ENCODE measurements around the gene CEP83. TPM values are rescaled to one million over a fixed set of nuclear protein-coding genes. Genes with fewer than 3 reads are reported as not detected.

Gene CEP83
- total RNA-seq, 1 donor from 2014 or later, result 16.5 TPM

GRCh38 chr12:94488463-94488862 is 28.8 kb upstream of the CEP83 start:
- Histone ChIP-seq H3K36me3 (no peaks in the 10 kb centered on the region), H3K4me3 (no peak overlapping the region), H3K27ac (no peak overlapping the region), H3K4me1 (no peaks in the 10 kb centered on the region), H3K27me3 (no peaks in the 10 kb centered on the region), H3K9me3 (no peaks in the 10 kb centered on the region)
- intact Hi-C loops (cut with DNase I), result no loop called here
- no peak for DNase-seq (ENCODE audit: extremely low spot score in 2 of 2)
- no peak for TF ChIP-seq CTCF (IDR thresholded peaks at IDR 0.05)
- TF ChIP-seq POLR2AphosphoS5 (IDR thresholded peaks at IDR 0.05; ENCODE audit: insufficient read depth in 1 of 2, low read depth in 1 of 2), result no peak
- TF ChIP-seq POLR2A (IDR thresholded peaks at IDR 0.05), result no peak

- no peak overlapping the region for H3K4me3 ChIP-seq
- intact Hi-C loops (cut with DNase I), result no loop called here
- H3K27me3 ChIP-seq, result no peaks in the 10 kb centered on the region
- TF ChIP-seq POLR2AphosphoS5 (IDR thresholded peaks at IDR 0.05; ENCODE audit: insufficient read depth in 1 of 2, low read depth in 1 of 2), result no peak
- no peak overlapping the region for H3K27ac ChIP-seq
- H3K9me3 ChIP-seq, result no peaks in the 10 kb centered on the region
- DNase-seq (ENCODE audit: extremely low spot score in 2 of 2), result no peak
- no peaks in the 10 kb centered on the region for H3K36me3 ChIP-seq
- H3K4me1 ChIP-seq, result no peaks in the 10 kb centered on the region
Measured at GRCh38 chr12:94481734-94482133, 22.1 kb upstream of the CEP83 start.

GRCh38 chr12:94469522-94469921 is 9.9 kb upstream of the CEP83 start:
- no peaks in the 10 kb centered on the region for H3K36me3 ChIP-seq
- H3K27me3 ChIP-seq, result no peaks in the 10 kb centered on the region
- no peak overlapping the region for H3K4me3 ChIP-seq
- no peaks in the 10 kb centered on the region for H3K9me3 ChIP-seq
- intact Hi-C loops (cut with DNase I), result no loop called here
- no peak overlapping the region for H3K27ac ChIP-seq
- no peak for TF ChIP-seq POLR2A (IDR thresholded peaks at IDR 0.05)
- TF ChIP-seq CTCF (IDR thresholded peaks at IDR 0.05), result no peak
- no peak for TF ChIP-seq POLR2AphosphoS5 (IDR thresholded peaks at IDR 0.05; ENCODE audit: insufficient read depth in 1 of 2, low read depth in 1 of 2)
- no peak for DNase-seq (ENCODE audit: extremely low spot score in 2 of 2)
- no peaks in the 10 kb centered on the region for H3K4me1 ChIP-seq

DNA sequence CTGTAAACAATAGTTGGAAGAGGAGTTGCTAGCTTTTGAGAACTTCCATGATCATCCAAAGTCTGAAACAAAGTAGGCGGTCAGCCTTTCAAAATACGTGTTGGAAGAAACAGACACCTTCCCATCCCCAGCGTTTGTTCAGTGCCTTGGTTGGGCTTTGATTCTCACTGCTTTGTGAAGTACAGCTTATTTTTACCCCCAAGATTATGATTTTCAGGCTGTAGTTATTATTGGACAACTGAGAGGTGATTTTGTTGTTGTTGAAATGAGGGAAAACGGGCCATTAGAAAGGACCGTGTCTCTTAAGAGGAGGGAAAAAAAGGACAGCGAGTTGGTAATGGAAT is 921 bp upstream of the CEP83 start:
- TF ChIP-seq POLR2A (IDR thresholded peaks at IDR 0.05) (no peak), POLR2AphosphoS5 (IDR thresholded peaks at IDR 0.05; ENCODE audit: insufficient read depth in 1 of 2, low read depth in 1 of 2) (no peak), CTCF (IDR thresholded peaks at IDR 0.05) (no peak)
- no peaks in the 10 kb centered on the region for H3K27me3 ChIP-seq
- DNase-seq (ENCODE audit: extremely low spot score in 2 of 2), result no peak
- H3K4me1 ChIP-seq, result peaks cover 15% of the 10 kb centered on the region
- no peaks in the 10 kb centered on the region for H3K36me3 ChIP-seq
- H3K9me3 ChIP-seq, result no peaks in the 10 kb centered on the region
- peak overlapping the region; percentile 71 to 90 for H3K4me3 ChIP-seq
- peak overlapping the region; percentile 92 for H3K27ac ChIP-seq
- intact Hi-C loops (cut with DNase I), result no loop called here

- Histone ChIP-seq H3K4me1 (peaks cover 15% of the 10 kb centered on the region), H3K36me3 (no peaks in the 10 kb centered on the region), H3K27me3 (no peaks in the 10 kb centered on the region), H3K27ac (peak overlapping the region; percentile 92), H3K9me3 (no peaks in the 10 kb centered on the region), H3K4me3 (peak overlapping the region; percentile 71 to 90)
- TF ChIP-seq POLR2A (IDR thresholded peaks at IDR 0.05) (no peak), POLR2AphosphoS5 (IDR thresholded peaks at IDR 0.05; ENCODE audit: insufficient read depth in 1 of 2, low read depth in 1 of 2) (no peak), CTCF (IDR thresholded peaks at IDR 0.05) (no peak)
- DNase-seq (ENCODE audit: extremely low spot score in 2 of 2), result no peak
- intact Hi-C loops (cut with DNase I), result no loop called here
Measured at GRCh38 chr12:94458877-94459727, 565 bp downstream of the CEP83 start.

Measured in vagina (tissue), 2 donors.